MM.1S (cell line): ENCODE measurements around the gene AUH.

Experiments
- DNase-seq: peaks from one replicate; pipeline ENCODE4 v3.0.0-alpha.2; 2015
- H2AFZ ChIP-seq: fragments of 300-600 bp; sonication (generic); 2 replicates; pipeline ENCODE4 v1.6.0; 2016; ENCODE audit warnings: antibody characterized with exemption, low read length
- H3F3A ChIP-seq: fragments of 300-600 bp; sonication (generic); 2 replicates; pipeline ENCODE4 v1.6.1; 2016; ENCODE audit warnings: mild to moderate bottlenecking, antibody characterized with exemption, low read length, moderate library complexity, mixed read lengths; ENCODE audit not compliant: insufficient read depth
- H3K27ac ChIP-seq: fragments of 300-600 bp; sonication (generic); 2 replicates; pipeline ENCODE4 v1.5.1; 2016; ENCODE audit warnings: mild to moderate bottlenecking, low read length
- H3K27me3 ChIP-seq: fragments of 300-600 bp; sonication (generic); replicated peaks from 2 replicates; pipeline ENCODE4 v1.6.0; 2016; ENCODE audit warnings: low read length; ENCODE audit not compliant: insufficient read depth
- H3K36me3 ChIP-seq: fragments of 300-600 bp; sonication (generic); replicated peaks from 2 replicates; pipeline ENCODE4 v1.6.1; 2016; ENCODE audit warnings: mild to moderate bottlenecking, low read length, mixed read lengths; ENCODE audit not compliant: insufficient read depth
- H3K4me1 ChIP-seq: fragments of 300-600 bp; sonication (generic); 2 replicates; pipeline ENCODE4 v1.6.1; 2016; ENCODE audit warnings: low read length, mixed read lengths
- H3K4me2 ChIP-seq: fragments of 300-600 bp; sonication (generic); 2 replicates; pipeline ENCODE4 v1.6.0; 2016; ENCODE audit warnings: low read depth, low read length
- H3K4me3 ChIP-seq: fragments of 300-600 bp; sonication (generic); 2 replicates; pipeline ENCODE4 v1.5.1; 2016; ENCODE audit warnings: low read length, mixed read lengths
- H3K79me2 ChIP-seq: fragments of 300-600 bp; sonication (generic); 2 replicates; pipeline ENCODE4 v1.6.1; 2016; ENCODE audit warnings: mixed run types, low read length, mixed read lengths
- H3K9ac ChIP-seq: fragments of 300-600 bp; sonication (generic); 2 replicates; pipeline ENCODE4 v1.6.1; 2016; ENCODE audit warnings: low read length, mixed read lengths
- H3K9me2 ChIP-seq: fragments of 300-600 bp; sonication (generic); replicated peaks from 2 replicates; pipeline ENCODE4 v1.6.1; 2016; ENCODE audit warnings: mild to moderate bottlenecking, low read length, mixed read lengths; ENCODE audit not compliant: insufficient read depth
- H3K9me3 ChIP-seq: fragments of 300-600 bp; sonication (generic); replicated peaks from 2 replicates; pipeline ENCODE4 v1.6.1; 2016; ENCODE audit warnings: mild to moderate bottlenecking, low read length, mixed read lengths; ENCODE audit not compliant: insufficient read depth
- H4K20me1 ChIP-seq: fragments of 300-600 bp; sonication (generic); 2 replicates; pipeline ENCODE4 v1.6.1; 2016; ENCODE audit warnings: mild to moderate bottlenecking, low read length, moderate library complexity, mixed read lengths; ENCODE audit not compliant: insufficient read depth
- CTCF ChIP-seq: fragments of 300-600 bp; sonication (generic); IDR thresholded peaks from 2 replicates; pipeline ENCODE4 v1.5.1; 2016; ENCODE audit warnings: antibody characterized with exemption, low read length, mixed read lengths
- EZH2 ChIP-seq: fragments of 300-600 bp; sonication (generic); optimal IDR thresholded peaks from 2 replicates; pipeline ENCODE3; 2017; ENCODE audit warnings: low read depth, mild to moderate bottlenecking, antibody characterized with exemption, low read length, mixed read lengths
- EZH2phosphoT487 ChIP-seq: fragments of 300-600 bp; sonication (generic); IDR thresholded peaks from 2 replicates; pipeline ENCODE4 v1.6.1; 2018; ENCODE audit warnings: antibody characterized with exemption, low read length

The AUH gene

GRCh38 chr9:91246846-91247245 lies 114.9 kb downstream of the AUH start:
- Histone ChIP-seq H3K36me3 (no peaks in the 10 kb centered on the region), H3K9ac (no peak overlapping the region), H3K79me2 (no peaks in the 10 kb centered on the region), H3K9me2 (no peaks in the 10 kb centered on the region), H3K4me3 (no peak overlapping the region), H3K27ac (no peak overlapping the region), H3K4me1 (no peaks in the 10 kb centered on the region), H3K9me3 (no peaks in the 10 kb centered on the region), H3K27me3 (no peaks in the 10 kb centered on the region), H3K4me2 (no peak overlapping the region), H4K20me1 (no peaks in the 10 kb centered on the region), H3F3A (no peaks in the 10 kb centered on the region), H2AFZ (no peak overlapping the region)
- TF ChIP-seq EZH2: no peak
- no peak for TF ChIP-seq CTCF
- TF ChIP-seq EZH2phosphoT487: no peak
- DNase-seq: no peak

GRCh38 chr9:91245431-91246313 lies 116.0 kb downstream of the AUH start:
- H2AFZ ChIP-seq: no peak overlapping the region
- no peaks in the 10 kb centered on the region for H3K4me1 ChIP-seq
- no peaks in the 10 kb centered on the region for H3K79me2 ChIP-seq
- no peak overlapping the region for H3K4me3 ChIP-seq
- no peaks in the 10 kb centered on the region for H3K36me3 ChIP-seq
- no peak for TF ChIP-seq EZH2
- TF ChIP-seq CTCF: no peak
- no peak for TF ChIP-seq EZH2phosphoT487
- no peaks in the 10 kb centered on the region for H3K27me3 ChIP-seq
- no peak for DNase-seq
- H3K9me2 ChIP-seq: no peaks in the 10 kb centered on the region
- H3K9me3 ChIP-seq: no peaks in the 10 kb centered on the region
- H3K9ac ChIP-seq: no peak overlapping the region
- no peak overlapping the region for H3K4me2 ChIP-seq
- no peaks in the 10 kb centered on the region for H3F3A ChIP-seq
- no peak overlapping the region for H3K27ac ChIP-seq
- H4K20me1 ChIP-seq: no peaks in the 10 kb centered on the region

GRCh38 chr9:91243029-91243428 lies 118.7 kb downstream of the AUH start:
- Histone ChIP-seq H3K9ac (no peak overlapping the region), H3K36me3 (no peaks in the 10 kb centered on the region), H3K79me2 (no peaks in the 10 kb centered on the region), H3K27ac (no peak overlapping the region), H3F3A (no peaks in the 10 kb centered on the region), H3K27me3 (no peaks in the 10 kb centered on the region), H3K9me2 (no peaks in the 10 kb centered on the region), H3K4me1 (no peaks in the 10 kb centered on the region), H3K4me2 (no peak overlapping the region), H3K4me3 (no peak overlapping the region), H4K20me1 (no peaks in the 10 kb centered on the region), H2AFZ (no peak overlapping the region), H3K9me3 (no peaks in the 10 kb centered on the region)
- no peak for TF ChIP-seq CTCF
- TF ChIP-seq EZH2phosphoT487: no peak
- no peak for TF ChIP-seq EZH2
- DNase-seq: no peak
